ENCODE data around the gene BCL2L13.

BCL2L13 gene

DNA sequence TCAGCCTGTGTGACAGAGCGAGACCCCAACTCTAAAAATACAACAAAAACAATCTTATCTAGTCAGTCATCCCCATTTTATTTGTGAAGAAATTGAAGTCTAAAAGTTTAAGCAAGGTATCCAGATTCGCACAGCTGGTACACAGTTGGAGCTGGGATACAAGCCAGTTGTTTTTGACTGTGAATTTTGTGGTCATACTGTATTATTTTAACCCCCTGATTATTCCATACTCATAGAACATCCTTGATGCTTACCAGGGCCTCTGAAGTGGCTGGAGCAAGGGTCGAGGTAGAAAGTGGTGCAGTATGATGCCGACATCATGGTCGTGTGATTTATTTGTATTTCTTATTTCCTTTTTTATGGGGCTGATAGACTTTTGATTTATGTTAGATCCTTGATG lies 85.7 kb downstream of the BCL2L13 start:
- no peak overlapping the region for H3K4me3 ChIP-seq (ENCODE audit: low read depth, low read length)
- in situ Hi-C loops (cut with HindIII; ENCODE audit: low pct_ligation_motif_present, low sequenced_read_pairs) = no loop called here
- peak overlapping the region; percentile 58 for H3K27ac ChIP-seq
- no peaks in the 10 kb centered on the region for H3K27me3 ChIP-seq (replicated peaks)
- DNase-seq = no peak
- peaks cover 23% of the 10 kb centered on the region for H3K36me3 ChIP-seq (replicated peaks)
- TF ChIP-seq, protein P1, sequence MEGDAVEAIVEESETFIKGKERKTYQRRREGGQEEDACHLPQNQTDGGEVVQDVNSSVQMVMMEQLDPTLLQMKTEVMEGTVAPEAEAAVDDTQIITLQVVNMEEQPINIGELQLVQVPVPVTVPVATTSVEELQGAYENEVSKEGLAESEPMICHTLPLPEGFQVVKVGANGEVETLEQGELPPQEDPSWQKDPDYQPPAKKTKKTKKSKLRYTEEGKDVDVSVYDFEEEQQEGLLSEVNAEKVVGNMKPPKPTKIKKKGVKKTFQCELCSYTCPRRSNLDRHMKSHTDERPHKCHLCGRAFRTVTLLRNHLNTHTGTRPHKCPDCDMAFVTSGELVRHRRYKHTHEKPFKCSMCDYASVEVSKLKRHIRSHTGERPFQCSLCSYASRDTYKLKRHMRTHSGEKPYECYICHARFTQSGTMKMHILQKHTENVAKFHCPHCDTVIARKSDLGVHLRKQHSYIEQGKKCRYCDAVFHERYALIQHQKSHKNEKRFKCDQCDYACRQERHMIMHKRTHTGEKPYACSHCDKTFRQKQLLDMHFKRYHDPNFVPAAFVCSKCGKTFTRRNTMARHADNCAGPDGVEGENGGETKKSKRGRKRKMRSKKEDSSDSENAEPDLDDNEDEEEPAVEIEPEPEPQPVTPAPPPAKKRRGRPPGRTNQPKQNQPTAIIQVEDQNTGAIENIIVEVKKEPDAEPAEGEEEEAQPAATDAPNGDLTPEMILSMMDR (IDR thresholded peaks at IDR 0.05; ENCODE audit: low read depth, low read length, missing control alignments) = no peak

DNA sequence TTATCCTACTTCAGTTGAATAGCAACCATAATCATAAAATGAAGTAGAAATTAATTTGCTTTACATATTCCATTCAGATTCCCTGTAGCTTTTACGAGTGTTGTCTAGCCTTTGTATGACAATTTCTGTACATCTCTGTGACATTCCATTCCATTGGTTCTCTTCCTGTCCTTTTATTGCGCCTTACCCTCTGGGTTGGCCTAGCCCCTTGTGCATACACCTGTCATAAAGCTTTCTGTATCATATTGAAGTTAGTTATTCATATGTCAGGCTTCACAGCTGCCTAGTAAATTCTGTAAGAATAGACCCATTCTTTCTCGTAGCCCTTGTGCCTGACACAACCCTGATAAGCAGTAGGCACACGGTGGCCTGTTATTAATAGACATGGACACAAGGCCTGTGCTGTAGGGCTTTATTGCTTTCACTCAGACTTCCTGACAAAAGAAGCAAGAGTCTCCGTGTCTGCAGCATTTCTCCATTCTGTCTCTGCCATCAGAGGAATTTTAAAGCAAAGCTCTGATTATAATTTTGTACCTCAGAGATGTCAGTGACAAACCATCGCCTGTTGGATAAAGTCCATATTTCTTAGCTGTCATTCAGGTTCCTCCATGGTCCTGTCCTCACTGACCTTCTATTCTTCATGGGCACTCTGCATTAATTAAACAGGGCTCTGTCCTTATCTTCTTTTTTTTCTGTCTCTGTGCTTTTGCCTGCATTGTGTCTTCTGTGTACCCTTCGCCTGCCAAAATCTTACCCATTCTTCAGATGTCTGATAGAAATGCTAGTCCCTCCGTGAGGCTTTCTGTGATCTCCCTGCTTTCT lies 86.3 kb downstream of the BCL2L13 start:
- Histone ChIP-seq H3K27ac (peak overlapping the region; percentile 58), H3K36me3 (replicated peaks) (peaks cover 28% of the 10 kb centered on the region), H3K27me3 (replicated peaks) (no peaks in the 10 kb centered on the region), H3K4me3 (ENCODE audit: low read depth, low read length) (no peak overlapping the region)
- in situ Hi-C loops (cut with HindIII; ENCODE audit: low pct_ligation_motif_present, low sequenced_read_pairs) = no loop called here
- no peak for DNase-seq
- TF ChIP-seq, protein P1 (IDR thresholded peaks at IDR 0.05; ENCODE audit: low read depth, low read length, missing control alignments) = no peak

DNA sequence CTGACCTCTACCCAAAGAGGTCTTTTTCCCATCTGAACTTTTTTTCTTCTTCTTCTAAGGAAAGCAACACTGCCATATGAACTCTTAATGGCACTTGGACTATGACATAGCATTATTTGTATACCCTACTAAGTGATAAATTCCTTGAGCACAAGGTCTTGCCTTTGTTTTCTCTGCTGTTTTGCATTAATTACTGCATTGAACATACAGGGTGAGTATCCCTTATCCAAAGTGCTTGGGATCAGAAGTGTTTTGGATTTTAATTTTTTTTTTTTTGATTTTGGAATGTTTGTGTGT lies 86.9 kb downstream of the BCL2L13 start:
- in situ Hi-C loops (cut with HindIII; ENCODE audit: low pct_ligation_motif_present, low sequenced_read_pairs) = no loop called here
- Histone ChIP-seq H3K4me3 (ENCODE audit: low read depth, low read length) (no peak overlapping the region), H3K36me3 (replicated peaks) (peaks cover 32% of the 10 kb centered on the region), H3K27me3 (replicated peaks) (no peaks in the 10 kb centered on the region), H3K27ac (peak overlapping the region; percentile 58)
- DNase-seq = no peak
- TF ChIP-seq, protein P1 (IDR thresholded peaks at IDR 0.05; ENCODE audit: low read depth, low read length, missing control alignments) = no peak

DNA sequence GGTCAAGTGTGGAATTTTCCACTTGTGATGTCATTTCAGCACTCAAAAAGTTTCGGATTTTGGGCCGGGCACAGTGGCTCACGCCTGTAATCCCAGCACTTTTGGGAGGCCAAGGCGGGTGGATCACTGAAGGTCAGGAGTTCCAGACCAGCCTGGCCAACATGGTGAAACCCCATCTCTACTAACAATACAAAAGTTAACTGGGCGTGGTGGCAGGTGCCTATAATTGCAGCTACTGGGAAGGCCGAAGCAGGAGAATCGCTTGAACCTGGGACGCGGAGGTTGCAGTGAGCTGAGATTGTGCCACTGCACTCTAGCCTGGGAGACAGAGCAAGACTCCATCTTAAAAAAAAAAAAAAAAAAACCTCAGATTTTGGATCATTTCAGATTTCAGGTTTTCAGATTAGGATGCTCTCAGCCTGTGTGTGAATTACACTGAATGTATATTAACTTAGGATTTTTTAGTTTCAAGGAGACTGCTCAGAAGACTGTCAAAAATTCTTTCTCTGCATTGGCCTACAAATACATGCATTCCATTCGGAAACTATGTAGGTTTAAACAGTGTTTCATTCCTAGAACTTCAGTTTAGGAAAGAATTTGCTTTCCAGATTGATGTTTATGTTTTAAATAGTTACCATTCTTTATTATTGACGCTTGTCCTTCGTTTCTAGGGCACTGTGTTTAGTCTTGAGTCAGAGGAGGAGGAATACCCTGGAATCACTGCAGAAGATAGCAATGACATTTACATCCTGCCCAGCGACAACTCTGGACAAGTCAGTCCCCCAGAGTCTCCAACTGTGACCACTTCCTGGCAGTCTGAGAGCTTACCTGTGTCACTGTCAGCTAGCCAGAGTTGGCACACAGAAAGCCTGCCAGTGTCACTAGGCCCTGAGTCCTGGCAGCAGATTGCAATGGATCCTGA lies 87.7 kb downstream of the BCL2L13 start:
- Histone ChIP-seq H3K4me3 (ENCODE audit: low read depth, low read length) (no peak overlapping the region), H3K36me3 (replicated peaks) (peaks cover 36% of the 10 kb centered on the region), H3K27ac (peak overlapping the region; percentile 65), H3K27me3 (replicated peaks) (no peaks in the 10 kb centered on the region)
- DNase-seq = peak; percentile 48
- TF ChIP-seq, protein P1 (IDR thresholded peaks at IDR 0.05; ENCODE audit: low read depth, low read length, missing control alignments) = no peak
- in situ Hi-C loops (cut with HindIII; ENCODE audit: low pct_ligation_motif_present, low sequenced_read_pairs) = no loop called here

DNA sequence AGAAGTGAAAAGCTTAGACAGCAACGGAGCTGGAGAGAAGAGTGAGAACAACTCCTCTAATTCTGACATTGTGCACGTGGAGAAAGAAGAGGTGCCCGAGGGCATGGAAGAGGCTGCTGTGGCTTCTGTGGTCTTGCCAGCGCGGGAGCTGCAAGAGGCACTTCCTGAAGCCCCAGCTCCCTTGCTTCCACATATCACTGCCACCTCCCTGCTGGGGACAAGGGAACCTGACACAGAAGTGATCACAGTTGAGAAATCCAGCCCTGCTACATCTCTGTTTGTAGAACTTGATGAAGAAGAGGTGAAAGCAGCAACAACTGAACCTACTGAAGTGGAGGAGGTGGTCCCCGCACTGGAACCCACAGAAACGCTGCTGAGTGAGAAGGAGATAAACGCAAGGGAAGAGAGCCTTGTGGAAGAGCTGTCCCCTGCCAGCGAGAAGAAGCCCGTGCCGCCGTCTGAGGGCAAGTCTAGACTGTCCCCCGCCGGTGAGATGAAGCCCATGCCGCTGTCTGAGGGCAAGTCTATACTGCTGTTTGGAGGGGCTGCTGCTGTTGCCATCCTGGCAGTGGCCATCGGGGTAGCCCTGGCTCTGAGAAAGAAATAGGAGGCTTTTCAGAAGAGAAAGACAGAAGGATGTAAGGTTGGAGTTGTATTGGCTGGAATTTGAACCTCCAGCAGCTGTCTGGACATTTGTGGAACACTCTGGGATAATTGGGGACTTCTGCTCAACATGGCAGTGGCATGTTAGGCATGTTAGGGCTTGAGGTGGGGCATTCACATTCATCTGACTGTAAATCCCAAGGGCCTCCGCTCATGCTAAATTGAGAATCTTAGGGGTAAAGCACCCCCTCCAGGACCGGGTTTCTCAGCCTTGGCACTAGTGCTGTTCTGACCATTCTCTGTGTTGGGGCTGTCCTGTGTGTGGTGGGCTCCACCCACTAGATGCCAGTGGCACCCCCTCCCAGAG lies 88.7 kb downstream of the BCL2L13 start:
- H3K27ac ChIP-seq = peak overlapping the region; percentile 65
- no peak for DNase-seq
- in situ Hi-C loops (cut with HindIII; ENCODE audit: low pct_ligation_motif_present, low sequenced_read_pairs) = no loop called here
- peaks cover 46% of the 10 kb centered on the region for H3K36me3 ChIP-seq (replicated peaks)
- TF ChIP-seq, protein P1 (IDR thresholded peaks at IDR 0.05; ENCODE audit: low read depth, low read length, missing control alignments) = no peak
- H3K4me3 ChIP-seq (ENCODE audit: low read depth, low read length) = no peak overlapping the region
- no peaks in the 10 kb centered on the region for H3K27me3 ChIP-seq (replicated peaks)
